OCI-LY7 (cell line): ENCODE measurements around the gene MALRD1.

ENCODE experiments used
- EZH2phosphoT487 ChIP-seq: fragments of 200-600 bp; sonication (generic); IDR thresholded peaks from 2 replicates; pipeline ENCODE4 v1.6.1; 2018; ENCODE audit warnings: low read depth, borderline replicate concordance, mild to moderate bottlenecking, mixed run types, antibody characterized with exemption, low read length, moderate library complexity, mixed read lengths
- TF ChIP-seq, protein P1 (sequence below): fragments of 200-600 bp; sonication (generic); conservative IDR thresholded peaks from 2 replicates; pipeline ENCODE4 v1.5.1; 2014; ENCODE audit warnings: mild to moderate bottlenecking, antibody characterized with exemption, low read length, moderate library complexity, mixed read lengths

DNA sequence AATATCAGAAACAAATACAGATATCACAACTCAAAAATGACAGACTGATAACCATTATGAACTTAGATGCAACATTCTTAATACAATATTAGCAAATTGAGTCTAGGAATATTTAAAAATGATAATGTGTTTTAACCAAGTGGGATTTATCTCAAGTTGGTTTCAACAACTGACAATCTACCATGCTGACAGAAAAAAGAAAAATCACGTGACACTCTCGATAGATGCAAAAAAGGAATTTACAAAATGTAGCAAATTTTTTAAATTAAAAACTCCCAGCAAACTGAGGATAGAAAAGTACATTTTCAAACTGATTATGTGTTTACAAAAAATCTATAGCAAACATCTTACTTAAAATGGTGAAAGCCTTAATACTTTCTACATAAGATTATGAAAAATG, 177.4 kb downstream of the MALRD1 start:
- TF ChIP-seq, protein P1, sequence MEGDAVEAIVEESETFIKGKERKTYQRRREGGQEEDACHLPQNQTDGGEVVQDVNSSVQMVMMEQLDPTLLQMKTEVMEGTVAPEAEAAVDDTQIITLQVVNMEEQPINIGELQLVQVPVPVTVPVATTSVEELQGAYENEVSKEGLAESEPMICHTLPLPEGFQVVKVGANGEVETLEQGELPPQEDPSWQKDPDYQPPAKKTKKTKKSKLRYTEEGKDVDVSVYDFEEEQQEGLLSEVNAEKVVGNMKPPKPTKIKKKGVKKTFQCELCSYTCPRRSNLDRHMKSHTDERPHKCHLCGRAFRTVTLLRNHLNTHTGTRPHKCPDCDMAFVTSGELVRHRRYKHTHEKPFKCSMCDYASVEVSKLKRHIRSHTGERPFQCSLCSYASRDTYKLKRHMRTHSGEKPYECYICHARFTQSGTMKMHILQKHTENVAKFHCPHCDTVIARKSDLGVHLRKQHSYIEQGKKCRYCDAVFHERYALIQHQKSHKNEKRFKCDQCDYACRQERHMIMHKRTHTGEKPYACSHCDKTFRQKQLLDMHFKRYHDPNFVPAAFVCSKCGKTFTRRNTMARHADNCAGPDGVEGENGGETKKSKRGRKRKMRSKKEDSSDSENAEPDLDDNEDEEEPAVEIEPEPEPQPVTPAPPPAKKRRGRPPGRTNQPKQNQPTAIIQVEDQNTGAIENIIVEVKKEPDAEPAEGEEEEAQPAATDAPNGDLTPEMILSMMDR = no peak
- no peak for TF ChIP-seq EZH2phosphoT487
